GM19099 (cell line): ENCODE results near the gene IWS1.

Experiments
- POLR2A ChIP-seq: IDR thresholded peaks from 3 replicates; pipeline ENCODE4 v1.6.1; 2011; ENCODE audit warnings: low read depth; ENCODE audit not compliant: insufficient read length; ENCODE audit errors: extremely low read depth

IWS1 gene

DNA sequence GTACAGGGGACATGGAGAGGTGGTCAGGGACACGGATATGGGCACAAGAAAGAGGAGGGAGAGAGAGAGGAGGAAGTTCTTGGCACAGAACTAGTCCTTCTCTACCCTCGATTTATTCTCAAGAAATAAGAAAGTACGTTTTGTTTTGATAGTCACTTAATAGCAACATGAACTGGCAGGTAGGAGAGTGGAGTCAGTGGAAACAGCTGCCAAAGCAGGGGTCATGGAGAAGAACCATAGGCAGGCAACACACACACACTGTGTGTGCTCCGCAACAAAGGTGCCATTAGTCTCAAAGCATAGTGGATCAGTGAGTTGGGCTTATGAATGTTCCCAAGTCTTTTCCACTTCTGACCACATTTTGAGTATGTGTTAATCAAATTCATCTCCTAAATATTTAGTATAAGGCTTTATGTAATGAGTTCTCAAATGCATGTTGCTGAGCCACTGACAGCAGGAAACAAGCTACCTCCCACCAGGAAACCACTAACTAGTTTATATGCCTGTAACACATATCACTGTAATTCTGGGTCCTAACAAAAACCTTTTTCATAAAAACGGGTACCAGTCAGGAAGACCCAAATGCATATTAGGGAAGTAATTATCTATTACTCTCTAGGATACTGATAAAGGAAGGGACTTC is 41.1 kb downstream of the IWS1 start:
- TF ChIP-seq POLR2A, result no peak

DNA sequence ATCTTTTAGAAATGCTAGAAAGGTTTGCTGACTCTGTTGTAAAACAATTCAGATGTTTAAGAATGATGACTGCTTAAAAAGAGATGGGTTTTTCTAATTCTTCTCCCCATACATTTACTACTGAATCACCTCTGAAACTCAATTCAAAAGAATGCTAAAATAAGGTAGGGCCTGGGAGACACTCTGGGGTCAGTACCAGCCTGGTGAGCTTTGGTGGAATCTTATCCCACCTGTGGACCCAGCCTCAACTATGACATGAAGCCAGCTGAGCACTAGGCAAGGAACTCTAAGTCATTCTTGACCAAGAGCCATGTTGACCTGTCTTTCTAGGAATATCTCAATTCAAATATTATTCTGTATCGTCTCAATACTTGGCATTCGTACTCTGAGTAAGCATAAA is 44.3 kb downstream of the IWS1 start:
- no peak for TF ChIP-seq POLR2A

DNA sequence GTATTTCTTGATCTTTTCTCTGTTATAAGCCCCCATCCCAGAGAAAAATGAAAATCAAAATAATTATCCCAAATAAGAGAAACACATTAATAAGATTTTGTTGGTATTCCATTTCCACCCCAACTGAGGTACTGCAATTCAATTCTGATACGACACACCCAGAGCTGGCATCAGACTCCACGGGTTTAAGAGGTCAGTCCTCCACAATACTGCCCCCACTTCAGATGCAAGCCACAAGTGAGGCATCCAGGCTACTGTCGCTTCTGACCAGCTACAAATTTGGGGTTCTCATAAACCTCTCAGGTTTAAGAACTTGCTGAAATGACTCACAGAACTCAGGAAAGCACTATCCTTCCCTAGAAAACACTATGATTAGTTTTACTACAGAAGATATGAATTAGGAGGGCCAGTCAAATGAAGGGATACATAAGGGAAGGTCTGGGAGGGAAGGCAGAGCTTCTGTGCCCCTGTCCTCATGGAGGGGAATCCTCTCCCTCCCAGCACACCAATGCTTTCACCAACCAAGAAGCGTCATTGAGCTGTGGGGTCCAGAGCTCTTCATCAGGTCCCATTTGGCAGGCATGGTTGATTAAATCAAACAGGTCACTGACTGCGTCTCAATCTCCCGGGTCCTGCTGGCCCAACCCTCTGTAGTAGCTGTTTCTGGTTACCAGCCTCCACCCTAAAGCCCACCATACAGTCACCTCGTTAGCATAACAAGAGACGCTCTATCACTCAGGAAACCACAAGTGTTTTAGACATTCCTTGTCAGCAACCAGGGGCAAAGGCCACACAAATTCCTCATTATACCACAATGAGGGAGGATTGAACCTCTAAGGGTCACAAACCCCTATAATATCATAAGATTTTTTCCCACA is 46.2 kb downstream of the IWS1 start:
- no peak for TF ChIP-seq POLR2A

GRCh38 chr2:127479219-127479825 is 47.0 kb downstream of the IWS1 start:
- no peak for TF ChIP-seq POLR2A

GRCh38 chr2:127475788-127476187 is 50.5 kb downstream of the IWS1 start:
- TF ChIP-seq POLR2A, result no peak

DNA sequence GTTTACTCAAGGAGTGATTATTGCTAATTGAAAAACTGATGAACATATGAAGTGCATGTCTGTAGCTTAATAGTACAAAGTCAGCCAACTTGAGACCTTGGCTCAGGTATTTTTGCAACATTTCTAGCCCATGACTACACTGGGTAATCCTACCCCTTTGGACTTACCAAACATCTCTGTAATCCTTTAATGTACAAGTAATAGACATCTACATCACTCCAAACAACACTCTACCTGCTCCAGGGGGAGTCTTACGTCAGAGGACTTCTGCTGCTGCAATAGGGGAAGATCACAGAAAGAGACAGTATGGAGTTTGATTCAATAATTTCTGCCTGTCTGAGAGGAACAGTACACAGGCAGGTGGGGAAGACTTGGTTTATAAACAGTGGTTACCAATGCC is 54.0 kb downstream of the IWS1 start:
- TF ChIP-seq POLR2A, result no peak

DNA sequence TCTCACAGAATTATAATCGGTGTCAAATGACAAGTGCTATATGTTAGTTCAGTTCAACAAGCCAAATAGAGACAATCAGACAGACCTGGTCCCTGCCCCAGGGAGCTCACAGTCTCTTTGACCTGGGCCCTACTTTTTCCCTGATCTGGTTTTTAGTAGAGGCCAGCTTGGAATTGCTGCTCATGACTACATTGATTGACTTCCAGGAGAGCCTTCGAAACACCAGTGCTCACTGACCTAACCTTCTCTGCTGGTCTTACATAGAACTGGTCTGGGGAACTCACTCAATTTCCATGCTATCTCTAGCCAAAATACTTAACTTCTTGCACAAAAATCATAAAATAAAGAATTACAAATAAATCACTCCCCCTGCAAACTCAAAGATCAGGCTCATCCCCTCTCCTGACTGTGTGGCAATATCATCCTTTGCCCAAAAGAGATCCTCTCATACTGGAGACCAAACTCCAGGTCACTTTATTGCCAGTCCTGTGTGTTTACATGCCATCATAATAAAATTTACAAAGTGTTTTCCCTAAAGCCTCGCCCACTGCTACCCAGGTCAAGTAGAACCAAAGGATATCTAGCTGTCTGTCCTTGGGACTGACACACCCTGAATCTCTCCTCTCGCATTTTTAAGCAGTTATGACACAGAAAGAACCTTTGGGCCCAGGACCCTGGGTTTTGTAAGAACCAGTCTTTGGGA is 54.9 kb downstream of the IWS1 start:
- no peak for TF ChIP-seq POLR2A

GRCh38 chr2:127469974-127470373 is 56.3 kb downstream of the IWS1 start:
- TF ChIP-seq POLR2A, result no peak

GRCh38 chr2:127469051-127469450 is 57.2 kb downstream of the IWS1 start:
- no peak for TF ChIP-seq POLR2A

- TF ChIP-seq POLR2A, result no peak
Measured at GRCh38 chr2:127465258-127465657, 61.0 kb downstream of the IWS1 start.

DNA sequence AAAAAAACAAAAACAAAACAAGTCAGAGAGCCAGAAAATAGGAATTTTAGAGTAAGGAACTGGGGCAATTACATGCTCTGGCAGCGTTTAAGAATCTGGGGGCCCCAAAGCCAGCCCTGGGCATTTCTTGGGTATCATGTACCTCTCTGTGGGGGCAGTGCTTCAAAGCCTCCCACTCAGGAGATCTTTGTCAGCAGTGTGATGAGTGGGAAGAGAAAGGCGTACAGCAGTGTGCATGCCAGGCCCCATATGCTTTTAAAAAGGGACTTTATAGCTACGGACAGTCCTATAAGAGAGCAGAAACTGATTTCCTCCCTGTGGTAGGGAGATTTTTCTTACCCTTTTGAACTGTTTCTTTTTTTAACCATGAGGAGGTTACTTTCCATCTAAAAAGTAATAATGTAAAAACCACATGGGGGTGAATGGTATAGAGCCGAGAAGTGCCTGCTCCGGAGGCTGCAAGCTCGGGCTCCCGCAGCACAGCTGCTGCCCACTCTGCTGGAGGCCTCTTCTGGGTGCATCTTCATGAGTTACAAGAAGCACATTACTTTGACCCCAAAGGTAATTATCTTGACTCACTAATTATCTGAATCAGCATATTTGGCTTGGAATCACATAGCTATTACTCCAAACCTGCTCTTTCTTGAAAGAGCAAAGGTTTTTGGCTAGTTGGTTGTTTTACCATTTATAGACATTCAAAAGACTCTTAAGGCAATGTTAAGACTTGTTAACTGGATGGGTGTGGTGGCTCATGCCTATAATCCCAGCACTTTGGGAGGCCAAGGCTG is 61.6 kb downstream of the IWS1 start:
- no peak for TF ChIP-seq POLR2A

- TF ChIP-seq POLR2A, result no peak
Measured at GRCh38 chr2:127463155-127463991, 62.9 kb downstream of the IWS1 start.

- no peak for TF ChIP-seq POLR2A
Measured at GRCh38 chr2:127462461-127462860, 63.8 kb downstream of the IWS1 start.

GRCh38 chr2:127456960-127457359 is 69.3 kb downstream of the IWS1 start:
- no peak for TF ChIP-seq POLR2A
